Activated CD4-positive, alpha-beta memory T cell treated with anti-CD3 and anti-CD28 coated beads, Interleukin-2, amount 10 ng/mL, durations not matched to agents 7 days and 5 days (primary cell): Measurements from ENCODE around the gene SKI. TPM values are rescaled to one million over a fixed set of nuclear protein-coding genes. Genes with fewer than 3 reads are reported as not detected.

ENCODE experiments used
- CTCF ChIA-PET: fragments of 350-600 bp; sonication (Branson Sonifier 250); formaldehyde crosslinking; loops from one replicate; lab custom pipeline; 2021; ENCODE audit warnings: antibody characterized with exemption, inconsistent platforms; lab: Charles Lee
- POLR2A ChIA-PET: fragments of 350-600 bp; sonication (Branson Sonifier 250); formaldehyde crosslinking; loops from one replicate; lab custom pipeline; 2021; ENCODE audit warnings: antibody characterized with exemption; lab: Charles Lee
- DNase-seq: peaks from one replicate; pipeline ENCODE4 v3.0.0-alpha.2; 2020
- H3K27ac Mint-ChIP-seq: one replicate; pipeline ENCODE4 v1.8.0; 2021; ENCODE audit warnings: mild to moderate bottlenecking, mixed read lengths
- H3K27me3 Mint-ChIP-seq: one replicate; pipeline ENCODE4 v1.8.0; 2021; ENCODE audit warnings: mixed read lengths
- H3K36me3 Mint-ChIP-seq: one replicate; pipeline ENCODE4 v1.8.0; 2021; ENCODE audit warnings: low read depth, mixed read lengths
- H3K4me1 Mint-ChIP-seq: one replicate; pipeline ENCODE4 v1.8.0; 2021; ENCODE audit warnings: mixed read lengths
- H3K4me3 Mint-ChIP-seq: one replicate; pipeline ENCODE4 v1.8.0; 2021; ENCODE audit warnings: mild to moderate bottlenecking, mixed read lengths
- H3K9me3 Mint-ChIP-seq: one replicate; pipeline ENCODE4 v1.8.0; 2021; ENCODE audit warnings: mixed read lengths
- total RNA-seq, 2 experiments: library from RNA; stranded (reverse); gene quantifications; one replicate each; pipeline ENCODE4 v1.2.3, GENCODE V29; 2021

The SKI gene
- total RNA-seq, 2 experiments from 2014 or later: 58.0 to 61.5 TPM

DNA sequence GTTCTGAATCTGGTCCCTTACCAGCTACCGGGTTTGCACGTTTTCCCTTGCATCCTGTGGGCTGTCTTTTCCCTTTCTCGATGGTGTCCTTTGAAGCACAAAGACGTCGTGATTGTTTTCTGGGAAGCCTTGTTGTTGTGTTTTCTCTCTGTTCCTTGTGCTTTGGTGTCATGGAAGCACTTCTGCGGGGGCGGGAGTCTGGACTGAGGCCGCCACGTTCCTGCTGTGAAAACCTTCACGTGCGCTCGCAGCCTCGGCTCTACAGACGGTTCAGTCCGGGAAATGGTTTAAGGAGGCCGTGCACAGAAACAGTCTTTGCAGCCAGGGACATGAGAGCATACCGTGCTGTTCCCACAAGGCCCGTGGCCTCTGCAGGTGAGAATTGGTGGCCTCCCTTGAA lies 68.5 kb downstream of the SKI start:
- Mint-ChIP-seq H3K4me1 (peaks cover 91% of the 10 kb centered on the region), H3K27me3 (no peaks in the 10 kb centered on the region), H3K9me3 (no peaks in the 10 kb centered on the region), H3K4me3 (no peak overlapping the region), H3K36me3 (peaks cover 13% of the 10 kb centered on the region), H3K27ac (peak overlapping the region; percentile 57)
- CTCF ChIA-PET: no interaction called here
- POLR2A ChIA-PET: interaction anchor here (10.2 kb wide), 1 partner anchor 65 kb away, joined by 148 read pairs; the partner anchor contains the start of gene SKI
- no peak for DNase-seq

DNA sequence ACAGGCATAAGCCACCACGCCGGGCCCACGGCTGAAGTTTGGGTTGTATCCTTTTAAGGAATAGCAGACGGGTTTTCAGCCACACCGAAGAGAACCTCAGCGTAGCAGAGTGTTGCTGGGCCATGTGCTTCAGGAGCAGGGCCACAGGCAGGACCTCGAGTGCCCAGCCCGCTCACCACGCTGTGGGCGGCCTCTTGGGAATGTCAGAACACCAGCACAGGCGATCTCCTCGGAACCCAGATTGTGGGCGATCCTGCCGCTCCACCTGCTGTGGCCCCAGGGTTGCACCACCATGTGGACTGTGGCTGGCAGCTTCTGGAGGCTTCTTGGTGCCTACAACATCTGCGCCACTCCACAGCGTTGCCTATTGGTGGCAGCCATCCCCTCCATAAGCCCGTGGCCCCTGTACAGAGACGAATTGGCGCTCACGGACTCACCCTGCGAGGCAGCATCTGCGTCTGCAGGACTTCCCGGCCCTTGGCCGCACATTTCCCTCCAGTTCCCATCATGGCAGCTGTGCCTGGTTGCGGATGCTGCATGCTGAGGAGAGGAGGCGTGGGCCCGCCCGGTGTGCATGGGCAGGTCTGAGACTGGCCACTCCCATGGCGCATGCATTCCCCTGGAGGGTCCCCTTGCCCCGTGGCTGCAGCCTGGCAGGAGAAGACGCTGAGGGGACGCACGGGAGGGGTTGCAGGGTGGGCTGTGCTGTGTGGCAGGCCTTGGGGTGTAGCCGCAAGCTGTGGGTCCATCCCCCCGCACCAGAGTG lies 69.3 kb downstream of the SKI start:
- CTCF ChIA-PET: no interaction called here
- Mint-ChIP-seq H3K4me1 (peaks cover 91% of the 10 kb centered on the region), H3K9me3 (no peaks in the 10 kb centered on the region), H3K4me3 (no peak overlapping the region), H3K27ac (no peak overlapping the region), H3K27me3 (no peaks in the 10 kb centered on the region), H3K36me3 (peaks cover 13% of the 10 kb centered on the region)
- DNase-seq: no peak
- POLR2A ChIA-PET: interaction anchor here (10.2 kb wide), 1 partner anchor 66 kb away, joined by 148 read pairs; the partner anchor contains the start of gene SKI

DNA sequence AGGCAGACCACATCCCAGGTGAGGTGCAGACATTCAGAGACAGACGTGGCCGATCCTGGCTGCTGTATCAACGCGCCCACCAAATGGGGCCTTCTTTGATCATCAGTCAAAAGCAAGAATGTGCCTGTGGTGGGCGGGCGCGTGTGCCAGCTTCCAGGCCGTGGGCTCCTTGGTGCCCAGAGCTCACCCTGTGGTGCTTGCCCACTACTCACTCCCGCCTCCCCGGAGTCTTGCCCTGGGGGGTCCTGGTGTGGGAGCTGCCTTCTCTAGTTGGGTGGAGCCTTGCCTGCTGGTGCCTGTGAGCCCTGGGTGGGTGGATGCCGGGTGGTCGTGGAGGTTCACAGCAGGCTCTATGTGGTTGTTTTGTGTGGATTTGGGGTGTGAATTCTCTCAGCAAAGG lies 70.6 kb downstream of the SKI start:
- peak overlapping the region; percentile 35 for H3K4me3 Mint-ChIP-seq
- ChIA-PET POLR2A (interaction anchor here (3.0 to 10.2 kb wide), 3 partner anchors 8 to 67 kb away, joined by 36 to 148 read pairs (median 93); partner anchors contain the start of gene SKI), CTCF (no interaction called here)
- peak overlapping the region; percentile 97 for H3K27ac Mint-ChIP-seq
- H3K36me3 Mint-ChIP-seq: peaks cover 16% of the 10 kb centered on the region
- no peaks in the 10 kb centered on the region for H3K27me3 Mint-ChIP-seq
- DNase-seq: no peak
- no peaks in the 10 kb centered on the region for H3K9me3 Mint-ChIP-seq
- H3K4me1 Mint-ChIP-seq: peaks cover 87% of the 10 kb centered on the region

DNA sequence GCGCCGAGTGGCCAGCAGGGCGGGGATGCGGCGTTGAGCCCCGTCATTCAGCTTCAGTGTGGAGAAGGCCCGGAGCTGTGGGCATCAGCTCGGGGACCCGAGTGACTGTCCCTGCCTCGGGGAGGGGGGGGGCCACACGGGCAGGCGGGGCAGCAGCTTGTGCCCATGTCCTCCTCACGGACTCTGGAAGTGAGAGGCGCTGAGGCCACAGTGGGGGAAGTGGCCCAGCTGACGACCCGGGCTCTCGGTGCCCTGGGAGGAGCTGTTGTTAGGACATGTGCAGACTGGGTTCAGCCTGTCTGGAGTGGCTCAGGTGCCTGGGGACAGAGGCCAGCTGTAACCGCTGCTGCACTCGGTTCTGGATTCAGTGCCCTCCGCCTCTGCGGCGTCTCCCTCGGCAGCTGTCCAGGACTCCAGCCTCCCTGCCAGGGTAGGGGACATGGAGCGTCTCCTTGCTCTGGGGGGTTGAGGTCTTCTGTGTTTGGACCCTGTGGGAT lies 71.1 kb downstream of the SKI start:
- H3K4me1 Mint-ChIP-seq: peaks cover 82% of the 10 kb centered on the region
- POLR2A ChIA-PET: interaction anchor here (1.3 to 10.2 kb wide), 6 partner anchors 9 to 92 kb away, joined by 3 to 148 read pairs (median 42); partner anchors contain the start of genes MORN1, RER1 and SKI
- H3K27ac Mint-ChIP-seq: peak overlapping the region; percentile 97
- no peaks in the 10 kb centered on the region for H3K27me3 Mint-ChIP-seq
- peak overlapping the region; percentile 41 for H3K4me3 Mint-ChIP-seq
- H3K9me3 Mint-ChIP-seq: no peaks in the 10 kb centered on the region
- CTCF ChIA-PET: interaction anchor here (1.2 to 2.2 kb wide), 2 partner anchors 8 to 104 kb away, joined by 3 to 7 read pairs; partner anchors contain the start of gene FAAP20
- DNase-seq: no peak
- H3K36me3 Mint-ChIP-seq: peaks cover 18% of the 10 kb centered on the region

DNA sequence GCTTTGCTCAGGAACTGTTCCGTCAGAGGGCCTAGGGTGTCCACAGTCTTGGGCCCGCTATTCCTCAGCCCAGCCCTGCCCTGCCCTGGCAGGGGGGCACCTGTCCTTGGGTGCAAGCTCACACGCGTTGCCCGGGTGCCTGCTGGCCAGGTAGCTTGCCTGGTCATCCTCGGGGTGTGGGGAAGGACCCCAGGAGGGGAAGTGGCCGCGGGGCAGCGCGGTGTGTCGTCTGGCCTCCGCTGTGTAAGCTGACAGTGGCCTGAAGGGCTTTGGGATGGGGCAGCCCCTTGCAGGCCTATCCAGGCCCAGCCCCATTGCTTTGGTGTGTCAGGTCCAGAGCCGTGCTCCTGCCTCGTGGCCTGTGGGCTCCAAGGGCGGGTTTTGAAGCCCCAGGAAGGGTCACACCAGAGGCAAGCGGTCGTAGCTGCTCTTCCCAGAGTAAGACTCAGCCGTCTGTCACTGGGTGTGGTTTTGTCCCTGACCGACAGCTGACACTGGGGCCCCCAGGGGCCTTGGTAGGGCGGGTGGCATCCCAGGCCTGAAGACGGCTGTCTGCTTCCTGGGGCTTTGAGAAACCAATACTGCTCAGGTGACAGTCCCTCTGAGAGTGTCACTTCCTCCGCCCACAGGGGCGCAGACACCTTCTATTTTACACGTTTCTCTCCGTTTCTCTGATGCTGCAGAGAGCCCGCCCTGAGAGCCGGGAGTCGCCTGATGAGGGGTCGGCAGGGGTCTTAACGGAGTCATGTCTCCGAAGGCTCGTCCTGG lies 72.1 kb downstream of the SKI start:
- H3K36me3 Mint-ChIP-seq: peaks cover 25% of the 10 kb centered on the region
- POLR2A ChIA-PET: interaction anchor here (0.6 to 10.2 kb wide), 10 partner anchors 10 to 110 kb away, joined by 3 to 148 read pairs (median 6); partner anchors contain the start of genes MORN1, RER1 and SKI
- DNase-seq: peak; percentile 86
- no peaks in the 10 kb centered on the region for H3K27me3 Mint-ChIP-seq
- peak overlapping the region; percentile 97 for H3K27ac Mint-ChIP-seq
- peaks cover 74% of the 10 kb centered on the region for H3K4me1 Mint-ChIP-seq
- no peaks in the 10 kb centered on the region for H3K9me3 Mint-ChIP-seq
- peak overlapping the region; percentile 71 for H3K4me3 Mint-ChIP-seq
- CTCF ChIA-PET: interaction anchor here (0.9 to 2.5 kb wide), 10 partner anchors 8 to 109 kb away, joined by 3 to 11 read pairs (median 4); partner anchors contain the start of gene FAAP20

DNA sequence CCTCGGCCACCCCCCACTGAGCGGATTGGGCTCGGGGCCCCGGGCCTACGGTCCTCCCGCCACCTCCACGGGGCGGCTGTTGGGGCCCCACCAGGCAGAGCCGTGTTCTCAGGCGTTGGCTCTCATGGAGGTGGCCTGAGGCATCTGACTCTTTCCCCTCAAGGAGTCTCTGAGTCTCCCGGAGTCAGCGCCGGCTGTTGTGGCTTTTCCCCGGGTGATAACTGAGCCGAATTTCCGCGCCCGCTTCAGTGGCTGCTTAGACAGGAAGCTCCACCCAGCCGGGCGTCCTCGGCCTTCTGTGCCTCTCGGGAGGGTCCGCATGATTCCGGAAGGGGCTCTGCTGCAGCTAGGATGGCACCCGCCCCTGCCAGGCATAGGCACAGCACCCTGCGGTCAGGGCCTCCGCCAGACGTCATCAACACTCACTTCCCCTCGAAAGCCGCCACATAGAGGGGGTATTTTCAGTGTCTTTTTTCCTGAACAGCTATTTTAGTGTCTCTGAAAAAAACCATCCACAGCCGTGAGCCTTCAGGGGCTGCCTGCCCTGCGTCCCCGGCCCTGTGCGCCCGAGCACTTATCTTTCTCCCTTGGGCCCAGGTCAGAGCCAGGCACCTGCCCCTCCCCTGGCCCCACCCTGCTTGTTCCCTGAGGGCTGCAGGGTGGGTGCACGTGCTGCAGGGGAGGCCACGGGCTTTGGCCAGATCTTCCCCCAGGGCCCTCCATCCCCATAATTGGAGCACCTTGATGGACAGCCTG lies 72.9 kb downstream of the SKI start:
- peaks cover 29% of the 10 kb centered on the region for H3K36me3 Mint-ChIP-seq
- no peaks in the 10 kb centered on the region for H3K9me3 Mint-ChIP-seq
- CTCF ChIA-PET: interaction anchor here (0.7 to 2.5 kb wide), 13 partner anchors 9 to 162 kb away, joined by 3 to 11 read pairs (median 4); partner anchors contain the start of gene FAAP20
- no peaks in the 10 kb centered on the region for H3K27me3 Mint-ChIP-seq
- POLR2A ChIA-PET: interaction anchor here (0.7 to 10.2 kb wide), 14 partner anchors 11 to 284 kb away, joined by 3 to 148 read pairs (median 4); partner anchors contain the start of genes FAAP20, MORN1, PANK4 and RER1
- peak overlapping the region; percentile 71 for H3K4me3 Mint-ChIP-seq
- H3K4me1 Mint-ChIP-seq: peaks cover 68% of the 10 kb centered on the region
- DNase-seq: peak; percentile 95
- peak overlapping the region; percentile 97 for H3K27ac Mint-ChIP-seq

DNA sequence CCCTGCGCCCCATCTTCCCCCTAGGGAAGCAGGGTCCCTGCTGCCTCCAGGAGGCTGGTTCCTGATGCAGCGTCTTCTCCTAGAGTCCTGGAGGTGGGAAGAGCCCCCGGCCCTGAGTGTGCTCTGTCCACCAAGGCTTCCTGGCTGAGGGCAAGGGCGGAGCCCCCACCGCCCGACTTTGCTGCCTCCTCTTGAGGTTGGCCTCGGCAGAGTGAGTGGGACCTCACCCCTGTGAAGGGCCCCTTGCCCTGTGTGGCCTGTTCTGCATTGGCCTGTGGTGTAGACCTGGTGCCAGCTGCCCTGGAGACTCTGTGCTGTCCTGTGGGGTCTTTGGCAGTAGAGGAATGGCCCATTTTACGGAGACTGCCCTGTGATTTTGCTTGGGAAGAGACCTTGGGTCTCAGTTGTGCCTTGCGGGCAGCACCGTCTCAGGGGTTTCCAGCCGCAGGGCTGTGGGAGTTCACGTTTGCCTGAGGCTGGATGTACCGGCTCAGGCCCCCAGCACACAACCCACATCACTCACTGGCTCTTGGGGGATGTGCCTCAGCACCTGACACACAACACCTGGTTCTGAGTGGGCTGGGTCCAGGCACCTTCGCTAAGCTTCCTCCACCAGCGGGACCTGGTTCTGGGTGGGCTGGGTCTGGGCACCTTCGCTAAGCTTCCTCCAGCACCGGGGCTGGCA lies 73.6 kb downstream of the SKI start:
- Mint-ChIP-seq H3K36me3 (peaks cover 25% of the 10 kb centered on the region), H3K27ac (peak overlapping the region; percentile 97)

DNA sequence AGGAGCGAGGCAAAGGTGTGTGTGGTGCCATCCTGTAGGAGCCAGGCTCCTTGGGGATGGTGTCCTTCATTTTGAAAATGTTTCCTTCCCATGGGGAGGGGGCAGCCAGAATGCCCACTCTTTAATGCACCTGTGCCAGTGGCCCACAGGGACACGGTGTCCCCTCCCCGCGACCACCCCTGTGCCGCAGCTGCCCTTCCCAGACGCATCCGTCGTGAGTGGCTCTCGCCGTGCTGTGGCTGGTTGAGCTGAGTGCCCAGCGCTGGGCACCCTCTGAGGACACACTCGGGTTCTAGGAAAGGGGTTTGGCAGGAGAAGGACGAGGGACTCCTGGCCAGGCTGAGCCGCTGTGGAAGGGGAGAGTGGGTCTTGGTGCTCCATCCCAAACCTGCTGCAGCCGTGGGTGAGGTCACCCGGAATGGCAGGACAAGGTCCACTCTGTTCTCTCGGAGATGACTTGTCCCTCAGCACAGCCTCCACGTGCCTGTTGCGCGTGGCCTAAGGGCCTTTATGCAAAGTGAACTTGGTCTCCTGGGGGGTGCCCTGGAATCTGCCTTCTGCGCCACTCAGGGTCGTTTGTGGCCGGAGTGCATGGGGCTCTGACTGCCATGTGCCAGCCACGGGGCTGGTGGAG lies 74.3 kb downstream of the SKI start:
- ChIA-PET CTCF (interaction anchor here (2.5 kb wide), 1 partner anchor 9 kb away, joined by 11 read pairs; no protein-coding TSS in a partner anchor), POLR2A (interaction anchor here (0.9 to 10.2 kb wide), 7 partner anchors 11 to 110 kb away, joined by 3 to 148 read pairs (median 5); partner anchors contain the start of gene SKI)
- Mint-ChIP-seq H3K9me3 (no peaks in the 10 kb centered on the region), H3K36me3 (peaks cover 31% of the 10 kb centered on the region), H3K27ac (peak overlapping the region; percentile 97), H3K4me3 (no peak overlapping the region), H3K4me1 (peaks cover 55% of the 10 kb centered on the region), H3K27me3 (no peaks in the 10 kb centered on the region)
- DNase-seq: no peak

More for the DNA sequence above, 73.6 kb downstream of the SKI start:
- ChIA-PET POLR2A (interaction anchor here (0.7 to 10.2 kb wide), 15 partner anchors 11 to 284 kb away, joined by 3 to 148 read pairs (median 4); partner anchors contain the start of genes FAAP20, MORN1, PANK4 and RER1), CTCF (interaction anchor here (0.7 to 2.5 kb wide), 11 partner anchors 10 to 162 kb away, joined by 3 to 11 read pairs (median 4); partner anchors contain the start of gene FAAP20)
- no peaks in the 10 kb centered on the region for H3K27me3 Mint-ChIP-seq
- H3K4me1 Mint-ChIP-seq: peaks cover 62% of the 10 kb centered on the region
- H3K9me3 Mint-ChIP-seq: no peaks in the 10 kb centered on the region
- DNase-seq: no peak
- peak overlapping the region; percentile 71 for H3K4me3 Mint-ChIP-seq

DNA sequence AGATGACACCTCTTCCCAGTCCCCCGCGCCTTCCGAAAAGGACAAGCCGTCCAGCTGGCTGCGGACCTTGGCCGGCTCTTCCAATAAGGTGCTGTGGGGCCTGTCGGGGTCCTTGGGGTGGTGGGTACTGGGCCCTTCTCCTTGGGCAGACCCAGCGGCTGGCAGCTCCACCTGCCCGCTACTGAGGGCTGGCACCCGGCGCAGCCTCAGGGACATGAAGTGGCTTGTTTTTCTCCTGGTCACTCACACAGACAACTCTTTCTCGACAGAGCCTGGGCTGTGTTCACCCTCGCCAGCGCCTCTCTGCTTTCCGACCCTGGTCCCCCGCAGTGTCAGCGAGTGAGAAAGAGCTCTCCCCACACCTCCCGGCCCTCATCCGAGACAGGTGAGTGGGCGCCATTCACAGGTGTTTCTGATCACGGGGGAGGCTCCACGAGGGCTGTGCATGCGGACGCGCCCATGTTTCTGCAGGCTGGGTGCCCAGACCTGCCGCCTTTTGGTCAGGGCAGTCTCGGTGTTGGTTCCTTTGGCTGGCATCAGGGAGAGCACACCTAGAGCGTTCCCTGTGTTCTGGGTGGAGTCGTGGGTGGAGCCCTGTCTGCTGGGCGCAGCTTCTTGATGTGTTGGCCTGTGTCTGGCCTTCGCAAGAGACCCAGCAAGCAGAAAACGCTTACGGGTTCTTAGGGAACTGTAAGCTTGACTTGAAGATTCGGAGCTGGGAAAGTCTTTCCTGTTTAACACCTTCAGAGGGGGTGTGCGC lies 75.1 kb downstream of the SKI start:
- CTCF ChIA-PET: no interaction called here
- no peaks in the 10 kb centered on the region for H3K9me3 Mint-ChIP-seq
- no peaks in the 10 kb centered on the region for H3K27me3 Mint-ChIP-seq
- H3K36me3 Mint-ChIP-seq: peaks cover 38% of the 10 kb centered on the region
- POLR2A ChIA-PET: interaction anchor here (1.8 to 10.2 kb wide), 3 partner anchors 11 to 72 kb away, joined by 4 to 148 read pairs (median 93); partner anchors contain the start of gene SKI
- H3K27ac Mint-ChIP-seq: peak overlapping the region; percentile 61
- H3K4me1 Mint-ChIP-seq: peaks cover 49% of the 10 kb centered on the region
- no peak for DNase-seq
- H3K4me3 Mint-ChIP-seq: no peak overlapping the region

DNA sequence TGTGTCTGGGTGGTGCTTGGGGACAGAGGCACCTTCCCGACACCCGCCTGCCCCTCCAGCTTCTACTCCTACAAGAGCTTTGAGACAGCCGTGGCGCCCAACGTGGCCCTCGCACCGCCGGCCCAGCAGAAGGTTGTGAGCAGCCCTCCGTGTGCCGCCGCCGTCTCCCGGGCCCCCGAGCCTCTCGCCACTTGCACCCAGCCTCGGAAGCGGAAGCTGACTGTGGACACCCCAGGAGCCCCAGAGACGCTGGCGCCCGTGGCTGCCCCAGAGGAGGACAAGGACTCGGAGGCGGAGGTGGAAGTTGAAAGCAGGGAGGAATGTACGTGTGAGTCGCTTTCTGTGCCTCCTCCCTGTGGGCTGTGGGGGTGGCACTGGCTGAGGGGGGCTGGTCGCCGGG lies 75.7 kb downstream of the SKI start:
- ChIA-PET CTCF (interaction anchor here (1.6 kb wide), 1 partner anchor 12 kb away, joined by 4 read pairs; no protein-coding TSS in a partner anchor), POLR2A (interaction anchor here (1.8 to 10.2 kb wide), 2 partner anchors 10 to 73 kb away, joined by 4 to 148 read pairs; partner anchors contain the start of gene SKI)

More for the DNA sequence above, 75.7 kb downstream of the SKI start:
- Mint-ChIP-seq H3K36me3 (peaks cover 44% of the 10 kb centered on the region), H3K27me3 (no peaks in the 10 kb centered on the region), H3K4me1 (peaks cover 43% of the 10 kb centered on the region), H3K9me3 (no peaks in the 10 kb centered on the region), H3K4me3 (no peak overlapping the region), H3K27ac (no peak overlapping the region)
- no peak for DNase-seq
